Measurements from ENCODE around the gene NEDD4L.

DNA sequence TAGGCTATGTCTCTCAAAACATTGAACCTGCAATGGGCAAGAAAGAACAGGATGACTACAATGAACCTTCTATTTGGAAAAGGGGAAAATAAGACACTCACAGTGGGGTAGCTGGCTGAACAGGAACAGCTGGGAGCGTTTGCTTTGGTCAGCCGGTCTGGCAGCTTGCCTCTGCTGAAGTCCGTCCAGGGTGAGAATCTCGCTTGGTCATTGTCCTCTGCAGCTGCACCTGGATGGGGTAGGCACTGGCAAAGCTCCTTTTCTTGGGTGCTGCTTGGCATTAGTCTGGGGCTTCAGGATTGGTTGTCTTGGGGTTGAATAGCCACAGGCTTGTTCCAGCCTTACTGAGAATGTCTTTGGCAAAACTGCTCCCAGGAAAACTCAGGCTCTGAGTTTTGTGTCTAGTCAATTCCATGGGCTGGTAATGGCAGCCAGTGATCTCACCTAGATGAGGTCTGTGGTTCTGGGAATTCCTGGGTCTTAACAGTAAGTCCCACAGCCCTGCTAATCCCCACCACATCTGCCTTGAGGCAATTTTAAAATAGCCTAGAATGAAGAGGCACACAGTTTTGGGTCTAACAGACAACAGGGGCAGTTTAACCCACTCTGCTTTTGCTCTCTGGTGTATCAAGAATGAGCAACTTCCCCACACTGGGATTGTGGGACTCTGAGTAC is 13.4 kb downstream of the NEDD4L start:
- TF ChIP-seq CTCF (IDR thresholded peaks at IDR 0.05) (no peak), POLR2AphosphoS5 (IDR thresholded peaks at IDR 0.05) (no peak)

Measured in sigmoid colon (tissue), 4 donors.